Neural cell (in vitro differentiated cells): ENCODE results near the gene POU4F2.

ENCODE experiments used
- CTCF ChIP-seq: fragments of 450-650 bp; IDR thresholded peaks from 2 replicates; pipeline ENCODE4 v1.5.1; 2014; ENCODE audit warnings: antibody characterized with exemption, mild to moderate bottlenecking, moderate library complexity; ENCODE audit not compliant: poor library complexity, severe bottlenecking
- EZH2 ChIP-seq: fragments of 200-600, 300-800 bp; shearing (Covaris generic), sonication (generic); IDR thresholded peaks from 2 replicates; pipeline ENCODE4 v1.6.1; 2014; ENCODE audit warnings: antibody characterized with exemption, low read length, borderline replicate concordance, mild to moderate bottlenecking; ENCODE audit not compliant: insufficient read depth, poor library complexity, severe bottlenecking

GRCh38 chr4:146647615-146648460 is 9.1 kb downstream of the POU4F2 start:
- TF ChIP-seq EZH2 (peak; percentile 41), CTCF (no peak)
